Measurements from ENCODE around the gene BGLAP.

BGLAP gene

GRCh38 chr1:156249593-156249992 lies 7.6 kb downstream of the BGLAP start:
- Histone ChIP-seq H3K9me3 (ENCODE audit: control insufficient read depth in 5 of 5, low read length in 5 of 5) (no peaks in the 10 kb centered on the region), H3K27ac (ENCODE audit: low read depth, low read length) (no peak overlapping the region), H3K4me1 (ENCODE audit: control insufficient read depth in 5 of 5, insufficient read depth in 5 of 5, low read length in 5 of 5) (peaks cover 6 to 47% (median 39%) of the 10 kb centered on the region in 5 donors), H3K36me3 (ENCODE audit: control insufficient read depth in 5 of 5, insufficient read depth in 5 of 5, low read length in 5 of 5) (peaks cover 0 to 58% (median 54%) of the 10 kb centered on the region in 5 donors), H3K4me3 (ENCODE audit: low read depth in 1 of 5, low read length in 5 of 5) (no peak overlapping the region), H3K9ac (ENCODE audit: low read length in 5 of 5) (no peak overlapping the region), H3K27me3 (ENCODE audit: control insufficient read depth in 5 of 5, insufficient read depth in 4 of 5, low read length in 5 of 5) (peaks cover 8 to 24% (median 20%) of the 10 kb centered on the region in 5 donors)

GRCh38 chr1:156251527-156251926 lies 9.5 kb downstream of the BGLAP start:
- Histone ChIP-seq H3K36me3 (ENCODE audit: control insufficient read depth in 5 of 5, insufficient read depth in 5 of 5, low read length in 5 of 5) (peaks cover 0 to 67% (median 64%) of the 10 kb centered on the region in 5 donors), H3K27ac (ENCODE audit: low read depth, low read length) (no peak overlapping the region), H3K27me3 (ENCODE audit: control insufficient read depth in 5 of 5, insufficient read depth in 4 of 5, low read length in 5 of 5) (peaks cover 0 to 5% (median 2%) of the 10 kb centered on the region in 5 donors), H3K4me1 (ENCODE audit: control insufficient read depth in 5 of 5, insufficient read depth in 5 of 5, low read length in 5 of 5) (peaks cover 6 to 34% (median 28%) of the 10 kb centered on the region in 5 donors), H3K4me3 (ENCODE audit: low read depth in 1 of 5, low read length in 5 of 5) (no peak overlapping the region), H3K9ac (ENCODE audit: low read length in 5 of 5) (no peak overlapping the region), H3K9me3 (ENCODE audit: control insufficient read depth in 5 of 5, low read length in 5 of 5) (no peaks in the 10 kb centered on the region)

GRCh38 chr1:156253634-156254033 lies 11.7 kb downstream of the BGLAP start:
- peak overlapping the region in 1 of 5 donors; percentile 9 for H3K9ac ChIP-seq (ENCODE audit: low read length in 5 of 5)
- H3K27ac ChIP-seq (ENCODE audit: low read depth, low read length), result no peak overlapping the region
- peaks cover 0 to 87% (median 82%) of the 10 kb centered on the region in 5 donors for H3K36me3 ChIP-seq (ENCODE audit: control insufficient read depth in 5 of 5, insufficient read depth in 5 of 5, low read length in 5 of 5)
- H3K4me1 ChIP-seq (ENCODE audit: control insufficient read depth in 5 of 5, insufficient read depth in 5 of 5, low read length in 5 of 5), result peaks cover 0 to 17% (median 13%) of the 10 kb centered on the region in 5 donors
- no peaks in the 10 kb centered on the region for H3K27me3 ChIP-seq (ENCODE audit: control insufficient read depth in 5 of 5, insufficient read depth in 4 of 5, low read length in 5 of 5)
- H3K4me3 ChIP-seq (ENCODE audit: low read depth in 1 of 5, low read length in 5 of 5), result no peak overlapping the region
- no peaks in the 10 kb centered on the region for H3K9me3 ChIP-seq (ENCODE audit: control insufficient read depth in 5 of 5, low read length in 5 of 5)

- no peak overlapping the region for H3K9ac ChIP-seq (ENCODE audit: low read length in 5 of 5)
- H3K36me3 ChIP-seq (ENCODE audit: control insufficient read depth in 5 of 5, insufficient read depth in 5 of 5, low read length in 5 of 5), result peaks cover 0 to 87% (median 77%) of the 10 kb centered on the region in 5 donors
- H3K27me3 ChIP-seq (ENCODE audit: control insufficient read depth in 5 of 5, insufficient read depth in 4 of 5, low read length in 5 of 5), result no peaks in the 10 kb centered on the region
- H3K4me1 ChIP-seq (ENCODE audit: control insufficient read depth in 5 of 5, insufficient read depth in 5 of 5, low read length in 5 of 5), result peaks cover 0 to under 1% (median 0%) of the 10 kb centered on the region in 5 donors
- H3K9me3 ChIP-seq (ENCODE audit: control insufficient read depth in 5 of 5, low read length in 5 of 5), result no peaks in the 10 kb centered on the region
- H3K27ac ChIP-seq (ENCODE audit: low read depth, low read length), result no peak overlapping the region
- no peak overlapping the region for H3K4me3 ChIP-seq (ENCODE audit: low read depth in 1 of 5, low read length in 5 of 5)
Observed at GRCh38 chr1:156257711-156258110, 15.7 kb downstream of the BGLAP start.

- Histone ChIP-seq H3K36me3 (ENCODE audit: control insufficient read depth in 5 of 5, insufficient read depth in 5 of 5, low read length in 5 of 5) (peaks cover 0 to 87% (median 77%) of the 10 kb centered on the region in 5 donors), H3K27me3 (ENCODE audit: control insufficient read depth in 5 of 5, insufficient read depth in 4 of 5, low read length in 5 of 5) (no peaks in the 10 kb centered on the region), H3K9ac (ENCODE audit: low read length in 5 of 5) (no peak overlapping the region), H3K4me1 (ENCODE audit: control insufficient read depth in 5 of 5, insufficient read depth in 5 of 5, low read length in 5 of 5) (no peaks in the 10 kb centered on the region), H3K4me3 (ENCODE audit: low read depth in 1 of 5, low read length in 5 of 5) (no peak overlapping the region), H3K27ac (ENCODE audit: low read depth, low read length) (no peak overlapping the region), H3K9me3 (ENCODE audit: control insufficient read depth in 5 of 5, low read length in 5 of 5) (no peaks in the 10 kb centered on the region)
Observed at GRCh38 chr1:156258859-156259258, 16.9 kb downstream of the BGLAP start.

- H3K4me1 ChIP-seq (ENCODE audit: control insufficient read depth in 5 of 5, insufficient read depth in 5 of 5, low read length in 5 of 5), result no peaks in the 10 kb centered on the region
- peaks cover 3 to 88% (median 78%) of the 10 kb centered on the region in 5 donors for H3K36me3 ChIP-seq (ENCODE audit: control insufficient read depth in 5 of 5, insufficient read depth in 5 of 5, low read length in 5 of 5)
- H3K9me3 ChIP-seq (ENCODE audit: control insufficient read depth in 5 of 5, low read length in 5 of 5), result no peaks in the 10 kb centered on the region
- H3K27ac ChIP-seq (ENCODE audit: low read depth, low read length), result no peak overlapping the region
- H3K27me3 ChIP-seq (ENCODE audit: control insufficient read depth in 5 of 5, insufficient read depth in 4 of 5, low read length in 5 of 5), result no peaks in the 10 kb centered on the region
- no peak overlapping the region for H3K4me3 ChIP-seq (ENCODE audit: low read depth in 1 of 5, low read length in 5 of 5)
- H3K9ac ChIP-seq (ENCODE audit: low read length in 5 of 5), result peak overlapping the region in 1 of 5 donors; percentile 6
Observed at GRCh38 chr1:156259805-156260204, 17.8 kb downstream of the BGLAP start.

GRCh38 chr1:156260896-156261295 lies 18.9 kb downstream of the BGLAP start:
- Histone ChIP-seq H3K9ac (ENCODE audit: low read length in 5 of 5) (no peak overlapping the region), H3K4me1 (ENCODE audit: control insufficient read depth in 5 of 5, insufficient read depth in 5 of 5, low read length in 5 of 5) (no peaks in the 10 kb centered on the region), H3K27ac (ENCODE audit: low read depth, low read length) (no peak overlapping the region), H3K9me3 (ENCODE audit: control insufficient read depth in 5 of 5, low read length in 5 of 5) (no peaks in the 10 kb centered on the region), H3K36me3 (ENCODE audit: control insufficient read depth in 5 of 5, insufficient read depth in 5 of 5, low read length in 5 of 5) (peaks cover 3 to 96% (median 85%) of the 10 kb centered on the region in 5 donors), H3K4me3 (ENCODE audit: low read depth in 1 of 5, low read length in 5 of 5) (no peak overlapping the region), H3K27me3 (ENCODE audit: control insufficient read depth in 5 of 5, insufficient read depth in 4 of 5, low read length in 5 of 5) (no peaks in the 10 kb centered on the region)

- no peaks in the 10 kb centered on the region for H3K9me3 ChIP-seq (ENCODE audit: control insufficient read depth in 5 of 5, low read length in 5 of 5)
- H3K4me1 ChIP-seq (ENCODE audit: control insufficient read depth in 5 of 5, insufficient read depth in 5 of 5, low read length in 5 of 5), result no peaks in the 10 kb centered on the region
- H3K9ac ChIP-seq (ENCODE audit: low read length in 5 of 5), result no peak overlapping the region
- H3K4me3 ChIP-seq (ENCODE audit: low read depth in 1 of 5, low read length in 5 of 5), result no peak overlapping the region
- no peaks in the 10 kb centered on the region for H3K27me3 ChIP-seq (ENCODE audit: control insufficient read depth in 5 of 5, insufficient read depth in 4 of 5, low read length in 5 of 5)
- H3K36me3 ChIP-seq (ENCODE audit: control insufficient read depth in 5 of 5, insufficient read depth in 5 of 5, low read length in 5 of 5), result peaks cover 8 to 98% (median 88%) of the 10 kb centered on the region in 5 donors
- no peak overlapping the region for H3K27ac ChIP-seq (ENCODE audit: low read depth, low read length)
Observed at GRCh38 chr1:156262461-156263287, 20.7 kb downstream of the BGLAP start.

- Histone ChIP-seq H3K9me3 (ENCODE audit: control insufficient read depth in 5 of 5, low read length in 5 of 5) (no peaks in the 10 kb centered on the region), H3K4me3 (ENCODE audit: low read depth in 1 of 5, low read length in 5 of 5) (no peak overlapping the region), H3K27me3 (ENCODE audit: control insufficient read depth in 5 of 5, insufficient read depth in 4 of 5, low read length in 5 of 5) (no peaks in the 10 kb centered on the region), H3K9ac (ENCODE audit: low read length in 5 of 5) (no peak overlapping the region), H3K36me3 (ENCODE audit: control insufficient read depth in 5 of 5, insufficient read depth in 5 of 5, low read length in 5 of 5) (peaks cover 12 to 98% (median 88%) of the 10 kb centered on the region in 5 donors), H3K27ac (ENCODE audit: low read depth, low read length) (no peak overlapping the region), H3K4me1 (ENCODE audit: control insufficient read depth in 5 of 5, insufficient read depth in 5 of 5, low read length in 5 of 5) (no peaks in the 10 kb centered on the region)
Observed at GRCh38 chr1:156263288-156263655, 21.3 kb downstream of the BGLAP start.

- Histone ChIP-seq H3K9me3 (ENCODE audit: control insufficient read depth in 5 of 5, low read length in 5 of 5) (no peaks in the 10 kb centered on the region), H3K36me3 (ENCODE audit: control insufficient read depth in 5 of 5, insufficient read depth in 5 of 5, low read length in 5 of 5) (peaks cover 21 to 92% (median 78%) of the 10 kb centered on the region in 5 donors), H3K9ac (ENCODE audit: low read length in 5 of 5) (no peak overlapping the region), H3K27me3 (ENCODE audit: control insufficient read depth in 5 of 5, insufficient read depth in 4 of 5, low read length in 5 of 5) (no peaks in the 10 kb centered on the region), H3K4me3 (ENCODE audit: low read depth in 1 of 5, low read length in 5 of 5) (no peak overlapping the region), H3K27ac (ENCODE audit: low read depth, low read length) (no peak overlapping the region), H3K4me1 (ENCODE audit: control insufficient read depth in 5 of 5, insufficient read depth in 5 of 5, low read length in 5 of 5) (no peaks in the 10 kb centered on the region)
Observed at GRCh38 chr1:156266051-156266450, 24.1 kb downstream of the BGLAP start.
